SK-N-SH (cell line): ENCODE data around the gene OVCH2. TPM values are rescaled to one million over a fixed set of nuclear protein-coding genes. Genes with fewer than 3 reads are reported as not detected.

Experiments
- CTCF ChIA-PET: fragments of 300-600, 350-600 bp; formaldehyde crosslinking; extraction: SDS; loops from one replicate; lab custom pipeline; 2021; lab: Yijun Ruan, JAX
- POLR2A ChIA-PET: fragments of 350-600 bp; sonication (Branson Sonifier 250); formaldehyde crosslinking; extraction: SDS; loops from one replicate; lab custom pipeline; 2020; ENCODE audit warnings: antibody characterized with exemption, inconsistent platforms; lab: Yijun Ruan, JAX
- DNase-seq: peaks from one replicate; pipeline ENCODE4 v3.0.0; 2012
- H2AFZ ChIP-seq: fragments of 200-600 bp; sonication (generic); 2 replicates; pipeline ENCODE4 v1.8.1; 2016; ENCODE audit warnings: antibody characterized with exemption, mild to moderate bottlenecking, low read depth
- H3F3A ChIP-seq: fragments of 200-600 bp; sonication (generic); replicated peaks from 2 replicates; pipeline ENCODE3; 2016; ENCODE audit warnings: antibody characterized with exemption, mild to moderate bottlenecking; ENCODE audit not compliant: insufficient read depth
- H3K27ac ChIP-seq, 2 experiments: fragments of 200-500 bp in 1 of 2; fragments of 200-600 bp in 1 of 2; sonication (Bioruptor generic) in 1 of 2; sonication (generic), shearing (Covaris generic) in 1 of 2; 2 replicates each; pipeline versions ENCODE4 v1.5.1 to v1.6.1; 2014 to 2016; ENCODE audit warnings: low read depth in 2 of 2, inconsistent platforms in 1 of 2, low read length in 1 of 2, mild to moderate bottlenecking in 1 of 2, mixed read lengths in 1 of 2
- H3K27me3 ChIP-seq: fragments of 200-600 bp; sonication (generic), shearing (Covaris generic); 2 replicates; pipeline ENCODE4 v1.6.1; 2016; ENCODE audit warnings: mixed run types; ENCODE audit not compliant: insufficient read depth
- H3K36me3 ChIP-seq, 2 experiments: fragments of 200-500 bp in 1 of 2; fragments of 200-600 bp in 1 of 2; sonication (Bioruptor generic) in 1 of 2; sonication (generic) in 1 of 2; replicated peaks in 1 of 2; 2 replicates each; pipeline versions ENCODE3 to v1.5.1; 2014 to 2016; ENCODE audit warnings: low read length in 1 of 2, mild to moderate bottlenecking in 1 of 2; ENCODE audit not compliant: insufficient read depth in 2 of 2, control insufficient read depth in 1 of 2
- H3K4me1 ChIP-seq, 2 experiments: fragments of 200-500 bp in 1 of 2; fragments of 200-600 bp in 1 of 2; sonication (Bioruptor generic) in 1 of 2; sonication (generic), shearing (Covaris generic) in 1 of 2; 2 replicates each; pipeline versions ENCODE4 v1.5.1 to v1.6.1; 2014 to 2016; ENCODE audit warnings: low read depth in 1 of 2, low read length in 1 of 2, mixed run types in 1 of 2; ENCODE audit not compliant: insufficient read depth in 2 of 2, control insufficient read depth in 1 of 2
- H3K4me2 ChIP-seq: fragments of 200-600 bp; sonication (generic), shearing (Covaris generic); 2 replicates; pipeline ENCODE4 v1.6.1; 2017; ENCODE audit warnings: mixed run types
- H3K4me3 ChIP-seq, 2 experiments: fragments of 200-500 bp in 1 of 2; fragments of 200-600 bp in 1 of 2; sonication (Bioruptor generic) in 1 of 2; sonication (generic), shearing (Covaris generic) in 1 of 2; 2 replicates each; pipeline versions ENCODE4 v1.5.1 to v1.8.1; 2014 to 2016; ENCODE audit warnings: low read depth in 2 of 2, inconsistent platforms in 1 of 2, low read length in 1 of 2, mild to moderate bottlenecking in 1 of 2, mixed read lengths in 1 of 2, moderate library complexity in 1 of 2
- H3K79me2 ChIP-seq: fragments of 200-600 bp; sonication (generic); 2 replicates; pipeline ENCODE4 v1.8.1; 2017; ENCODE audit warnings: mild to moderate bottlenecking; ENCODE audit not compliant: insufficient read depth
- H3K9ac ChIP-seq: fragments of 200-600 bp; sonication (generic); 2 replicates; pipeline ENCODE4 v1.6.1; 2017; ENCODE audit warnings: mixed run types
- H3K9me2 ChIP-seq: fragments of 200-600 bp; sonication (generic); 2 replicates; pipeline ENCODE4 v1.6.1; 2017; ENCODE audit warnings: mixed run types
- H3K9me3 ChIP-seq: fragments of 200-600 bp; sonication (generic); 2 replicates; pipeline ENCODE4 v1.6.1; 2017; ENCODE audit warnings: mixed run types, mild to moderate bottlenecking, moderate library complexity
- H4K20me1 ChIP-seq: fragments of 200-600 bp; sonication (generic); 2 replicates; pipeline ENCODE4 v1.6.1; 2017; ENCODE audit warnings: mild to moderate bottlenecking, mixed run types; ENCODE audit not compliant: insufficient read depth
- ELF1 ChIP-seq: IDR thresholded peaks from 2 replicates; pipeline ENCODE4 v1.4.0; 2012
- EP300 ChIP-seq, 2 experiments: IDR thresholded peaks; 2 replicates each; pipeline versions ENCODE4 v1.4.0 to v1.6.1; 2012; ENCODE audit warnings: borderline replicate concordance in 1 of 2, low read depth in 1 of 2, low read length in 1 of 2
- EZH2phosphoT487 ChIP-seq: fragments of 200-600 bp; sonication (generic); IDR thresholded peaks from 2 replicates; pipeline ENCODE4 v1.6.1; 2017; ENCODE audit warnings: low read depth, mixed run types, mild to moderate bottlenecking, antibody characterized with exemption, moderate library complexity, borderline replicate concordance
- FOSL2 ChIP-seq: IDR thresholded peaks from 2 replicates; pipeline ENCODE4 v1.4.0; 2012; ENCODE audit warnings: low read depth, mild to moderate bottlenecking, moderate library complexity, borderline replicate concordance
- FOXM1 ChIP-seq: IDR thresholded peaks from 2 replicates; pipeline ENCODE4 v1.4.0; 2012; ENCODE audit warnings: low read depth, mild to moderate bottlenecking
- GABPA ChIP-seq: IDR thresholded peaks from 2 replicates; pipeline ENCODE4 v1.4.0; 2012; ENCODE audit warnings: low read depth, mild to moderate bottlenecking
- GATA2 ChIP-seq: sonication (generic); formaldehyde crosslinking; IDR thresholded peaks from 2 replicates; pipeline ENCODE4 v1.5.0; 2020; ENCODE audit warnings: mild to moderate bottlenecking, missing genetic modification reagents
- JUND ChIP-seq: IDR thresholded peaks from 2 replicates; pipeline ENCODE4 v1.4.0; 2012
- MXI1 ChIP-seq: IDR thresholded peaks from 2 replicates; pipeline ENCODE4 v1.6.1; 2012; ENCODE audit warnings: mild to moderate bottlenecking, low read depth, low read length, improper control_type of control experiment
- NFIC ChIP-seq: IDR thresholded peaks from 2 replicates; pipeline ENCODE4 v1.4.0; 2012; ENCODE audit warnings: borderline replicate concordance
- NRF1 ChIP-seq: IDR thresholded peaks from 2 replicates; pipeline ENCODE4 v1.6.1; 2012; ENCODE audit warnings: low read depth, mild to moderate bottlenecking, low read length
- POLR2AphosphoS5 ChIP-seq: IDR thresholded peaks from 2 replicates; pipeline ENCODE4 v1.6.1; 2012; ENCODE audit warnings: low read depth, low read length
- RCOR1 ChIP-seq: fragments of 150-350 bp; IDR thresholded peaks from 2 replicates; pipeline ENCODE4 v1.6.1; 2017; ENCODE audit warnings: antibody characterized with exemption, low read length
- RFX5 ChIP-seq: IDR thresholded peaks from 2 replicates; pipeline ENCODE4 v1.6.1; 2012; ENCODE audit warnings: mild to moderate bottlenecking, improper control_type of control experiment, low read length
- RXRA ChIP-seq: IDR thresholded peaks from 2 replicates; pipeline ENCODE4 v1.4.0; 2012; ENCODE audit warnings: low read depth, mild to moderate bottlenecking, borderline replicate concordance
- TAF1 ChIP-seq: IDR thresholded peaks from 2 replicates; pipeline ENCODE4 v1.6.1; 2012; ENCODE audit warnings: low read depth, mild to moderate bottlenecking, low read length, moderate library complexity, borderline replicate concordance
- TCF12 ChIP-seq: IDR thresholded peaks from 2 replicates; pipeline ENCODE4 v1.4.0; 2012
- TEAD4 ChIP-seq: IDR thresholded peaks from 2 replicates; pipeline ENCODE4 v1.4.0; 2012; ENCODE audit warnings: mild to moderate bottlenecking, borderline replicate concordance; ENCODE audit not compliant: insufficient read depth
- WGBS: methylation state at CpG from one replicate; pipeline ENCODE4 v1.1.6; 2017; ENCODE audit warnings: low lambda C conversion rate; 5-methylcytosine and 5-hydroxymethylcytosine counted together
- polyA plus RNA-seq, 3 experiments: library from polyadenylated mRNA; depleted of rRNA; stranded (reverse); fragments of >200 nt; gene quantifications; 2 replicates each; pipeline ENCODE4 v1.2.3, GENCODE V29; 2012
- TF ChIP-seq, protein P1 (sequence below): IDR thresholded peaks from 2 replicates; pipeline ENCODE4 v1.6.1; 2012; ENCODE audit warnings: mild to moderate bottlenecking, low read depth, low read length, moderate library complexity
- TF ChIP-seq, protein P2 (sequence below): IDR thresholded peaks from 2 replicates; pipeline ENCODE4 v1.4.0; 2012; ENCODE audit warnings: low read depth
- TF ChIP-seq, protein P3 (sequence below): IDR thresholded peaks from 2 replicates; pipeline ENCODE4 v1.4.0; 2012; ENCODE audit warnings: low read depth, borderline replicate concordance
- TF ChIP-seq, protein P4 (sequence below): fragments of 150-350 bp; IDR thresholded peaks from 2 replicates; pipeline ENCODE4 v1.6.1; 2016; ENCODE audit warnings: mild to moderate bottlenecking, low read depth, low read length

The OVCH2 gene
- polyA plus RNA-seq, 1 of the 3 experiments (the other 2 are of a cell fraction): not detected

DNA sequence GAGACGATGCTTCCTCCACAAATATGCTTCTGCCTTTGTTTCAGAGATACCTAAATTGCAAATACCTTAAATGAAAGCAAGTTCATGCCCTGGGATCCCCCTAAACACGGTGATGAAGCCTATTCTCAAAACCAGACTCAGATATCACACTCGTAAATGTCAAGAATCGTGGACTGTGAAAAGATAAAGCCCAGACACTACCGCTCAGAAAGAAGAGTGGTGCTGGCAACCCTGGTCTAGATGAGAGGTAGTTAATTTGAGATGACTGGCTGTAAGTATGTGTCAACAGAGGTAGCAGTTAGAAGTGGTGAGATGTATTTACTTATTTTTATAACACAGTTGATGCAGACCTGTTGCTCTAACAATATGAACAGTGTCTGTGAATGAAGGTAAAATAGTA is 2.5 kb downstream of the OVCH2 start (continued):
- TF ChIP-seq, protein P1, sequence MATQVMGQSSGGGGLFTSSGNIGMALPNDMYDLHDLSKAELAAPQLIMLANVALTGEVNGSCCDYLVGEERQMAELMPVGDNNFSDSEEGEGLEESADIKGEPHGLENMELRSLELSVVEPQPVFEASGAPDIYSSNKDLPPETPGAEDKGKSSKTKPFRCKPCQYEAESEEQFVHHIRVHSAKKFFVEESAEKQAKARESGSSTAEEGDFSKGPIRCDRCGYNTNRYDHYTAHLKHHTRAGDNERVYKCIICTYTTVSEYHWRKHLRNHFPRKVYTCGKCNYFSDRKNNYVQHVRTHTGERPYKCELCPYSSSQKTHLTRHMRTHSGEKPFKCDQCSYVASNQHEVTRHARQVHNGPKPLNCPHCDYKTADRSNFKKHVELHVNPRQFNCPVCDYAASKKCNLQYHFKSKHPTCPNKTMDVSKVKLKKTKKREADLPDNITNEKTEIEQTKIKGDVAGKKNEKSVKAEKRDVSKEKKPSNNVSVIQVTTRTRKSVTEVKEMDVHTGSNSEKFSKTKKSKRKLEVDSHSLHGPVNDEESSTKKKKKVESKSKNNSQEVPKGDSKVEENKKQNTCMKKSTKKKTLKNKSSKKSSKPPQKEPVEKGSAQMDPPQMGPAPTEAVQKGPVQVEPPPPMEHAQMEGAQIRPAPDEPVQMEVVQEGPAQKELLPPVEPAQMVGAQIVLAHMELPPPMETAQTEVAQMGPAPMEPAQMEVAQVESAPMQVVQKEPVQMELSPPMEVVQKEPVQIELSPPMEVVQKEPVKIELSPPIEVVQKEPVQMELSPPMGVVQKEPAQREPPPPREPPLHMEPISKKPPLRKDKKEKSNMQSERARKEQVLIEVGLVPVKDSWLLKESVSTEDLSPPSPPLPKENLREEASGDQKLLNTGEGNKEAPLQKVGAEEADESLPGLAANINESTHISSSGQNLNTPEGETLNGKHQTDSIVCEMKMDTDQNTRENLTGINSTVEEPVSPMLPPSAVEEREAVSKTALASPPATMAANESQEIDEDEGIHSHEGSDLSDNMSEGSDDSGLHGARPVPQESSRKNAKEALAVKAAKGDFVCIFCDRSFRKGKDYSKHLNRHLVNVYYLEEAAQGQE: no peak
- TF ChIP-seq NFIC: no peak
- TF ChIP-seq, protein P2, sequence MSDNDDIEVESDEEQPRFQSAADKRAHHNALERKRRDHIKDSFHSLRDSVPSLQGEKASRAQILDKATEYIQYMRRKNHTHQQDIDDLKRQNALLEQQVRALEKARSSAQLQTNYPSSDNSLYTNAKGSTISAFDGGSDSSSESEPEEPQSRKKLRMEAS: no peak
- no peak for TF ChIP-seq TAF1
- TF ChIP-seq NRF1: no peak
- no peak for TF ChIP-seq RCOR1
- TF ChIP-seq GABPA: no peak
- TF ChIP-seq TCF12: no peak
- TF ChIP-seq, protein P3, sequence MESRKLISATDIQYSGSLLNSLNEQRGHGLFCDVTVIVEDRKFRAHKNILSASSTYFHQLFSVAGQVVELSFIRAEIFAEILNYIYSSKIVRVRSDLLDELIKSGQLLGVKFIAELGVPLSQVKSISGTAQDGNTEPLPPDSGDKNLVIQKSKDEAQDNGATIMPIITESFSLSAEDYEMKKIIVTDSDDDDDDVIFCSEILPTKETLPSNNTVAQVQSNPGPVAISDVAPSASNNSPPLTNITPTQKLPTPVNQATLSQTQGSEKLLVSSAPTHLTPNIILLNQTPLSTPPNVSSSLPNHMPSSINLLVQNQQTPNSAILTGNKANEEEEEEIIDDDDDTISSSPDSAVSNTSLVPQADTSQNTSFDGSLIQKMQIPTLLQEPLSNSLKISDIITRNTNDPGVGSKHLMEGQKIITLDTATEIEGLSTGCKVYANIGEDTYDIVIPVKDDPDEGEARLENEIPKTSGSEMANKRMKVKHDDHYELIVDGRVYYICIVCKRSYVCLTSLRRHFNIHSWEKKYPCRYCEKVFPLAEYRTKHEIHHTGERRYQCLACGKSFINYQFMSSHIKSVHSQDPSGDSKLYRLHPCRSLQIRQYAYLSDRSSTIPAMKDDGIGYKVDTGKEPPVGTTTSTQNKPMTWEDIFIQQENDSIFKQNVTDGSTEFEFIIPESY: no peak
- no peak for TF ChIP-seq GATA2 (CRISPR knock-in tag)

DNA sequence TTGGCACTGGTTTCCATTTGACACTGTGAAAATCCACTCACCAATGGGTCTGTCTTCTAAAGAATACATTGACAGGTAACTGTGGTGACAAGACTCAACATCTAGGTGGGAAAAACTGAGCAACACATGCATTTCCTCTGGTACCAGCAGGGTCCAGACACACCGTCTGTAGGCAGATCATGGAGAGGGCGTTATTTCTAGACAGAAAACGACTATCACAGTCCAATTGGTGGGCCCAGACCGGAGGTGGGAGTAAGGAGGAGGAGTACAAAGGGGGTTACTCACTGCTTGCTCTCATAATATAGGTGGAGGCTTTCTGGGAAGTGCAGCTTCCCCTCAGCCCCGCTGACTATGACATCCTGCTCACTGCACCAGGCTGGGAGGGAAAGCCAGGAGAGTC is 9.9 kb downstream of the OVCH2 start:
- H3K79me2 ChIP-seq: no peaks in the 10 kb centered on the region
- H3K27ac ChIP-seq: no peak overlapping the region
- no peaks in the 10 kb centered on the region for H3K36me3 ChIP-seq
- TF ChIP-seq MXI1 (no peak), ELF1 (no peak), TCF12 (no peak), TEAD4 (no peak), POLR2AphosphoS5 (no peak), JUND (no peak), NFIC (no peak), RXRA (no peak), EZH2phosphoT487 (no peak), GABPA (no peak), FOSL2 (no peak), GATA2 (CRISPR knock-in tag) (no peak), FOXM1 (no peak), EP300 (IDR thresholded peaks at IDR 0.05; ENCODE audit: borderline replicate concordance in 1 of 2, low read depth in 1 of 2, low read length in 1 of 2) (no peak), TAF1 (no peak), RCOR1 (no peak), RFX5 (no peak)
- TF ChIP-seq, protein P3: no peak
- TF ChIP-seq, protein P4, sequence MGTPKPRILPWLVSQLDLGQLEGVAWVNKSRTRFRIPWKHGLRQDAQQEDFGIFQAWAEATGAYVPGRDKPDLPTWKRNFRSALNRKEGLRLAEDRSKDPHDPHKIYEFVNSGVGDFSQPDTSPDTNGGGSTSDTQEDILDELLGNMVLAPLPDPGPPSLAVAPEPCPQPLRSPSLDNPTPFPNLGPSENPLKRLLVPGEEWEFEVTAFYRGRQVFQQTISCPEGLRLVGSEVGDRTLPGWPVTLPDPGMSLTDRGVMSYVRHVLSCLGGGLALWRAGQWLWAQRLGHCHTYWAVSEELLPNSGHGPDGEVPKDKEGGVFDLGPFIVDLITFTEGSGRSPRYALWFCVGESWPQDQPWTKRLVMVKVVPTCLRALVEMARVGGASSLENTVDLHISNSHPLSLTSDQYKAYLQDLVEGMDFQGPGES: no peak
- peaks cover 0 to 2% of the 10 kb centered on the region in 2 experiments; a peak in 1 of 4 replicates for H3K4me1 ChIP-seq
- no peaks in the 10 kb centered on the region for H3K9me3 ChIP-seq
- no peaks in the 10 kb centered on the region for H4K20me1 ChIP-seq
- H2AFZ ChIP-seq: no peak overlapping the region
- ChIA-PET POLR2A (no interaction called here), CTCF (interaction anchor here (0.9 to 3.0 kb wide), 5 partner anchors 8 to 254 kb away, joined by 3 to 16 read pairs (median 11); no protein-coding TSS in a partner anchor)
- H3K27me3 ChIP-seq: peaks cover 20% of the 10 kb centered on the region; the same call in 1 of the 2 replicates
- H3K4me2 ChIP-seq: no peak overlapping the region
- no peaks in the 10 kb centered on the region for H3F3A ChIP-seq
- H3K9ac ChIP-seq: no peak overlapping the region
- H3K4me3 ChIP-seq: no peak overlapping the region
- no peak for DNase-seq
- WGBS: 24% methylated on average over 5 of the region's 5 CpGs
- no peaks in the 10 kb centered on the region for H3K9me2 ChIP-seq
